Effector memory CD4-positive, alpha-beta T cell (primary cell): ENCODE data around the gene ACSS1.

Experiments used
- DNase-seq, 3 donors: peaks; one replicate each; pipeline ENCODE4 v3.0.0-alpha.2; 2020
- H3K27ac ChIP-seq: 2 replicates; pipeline ENCODE4 v1.7.0; 2013; ENCODE audit warnings: mild to moderate bottlenecking, low read length, moderate library complexity; ENCODE audit not compliant: insufficient read depth, poor library complexity, severe bottlenecking
- H3K27me3 ChIP-seq: replicated peaks from 2 replicates; pipeline ENCODE4 v1.7.0; 2013; ENCODE audit warnings: mild to moderate bottlenecking, low read length; ENCODE audit not compliant: insufficient read depth, control insufficient read depth, poor library complexity, severe bottlenecking
- H3K36me3 ChIP-seq: 2 replicates; pipeline ENCODE4 v1.7.0; 2013; ENCODE audit warnings: mild to moderate bottlenecking, low read length, moderate library complexity; ENCODE audit not compliant: control insufficient read depth, insufficient read depth
- H3K4me1 ChIP-seq: 2 replicates; pipeline ENCODE4 v1.7.0; 2013; ENCODE audit warnings: low read length, mild to moderate bottlenecking; ENCODE audit not compliant: control insufficient read depth, insufficient read depth, poor library complexity, severe bottlenecking
- H3K4me3 ChIP-seq: 2 replicates; pipeline ENCODE4 v1.7.0; 2013; ENCODE audit warnings: low read length, low read depth, mild to moderate bottlenecking; ENCODE audit not compliant: insufficient read depth, poor library complexity, severe bottlenecking
- H3K9me3 ChIP-seq: 2 replicates; pipeline ENCODE4 v1.7.0; 2013; ENCODE audit warnings: mild to moderate bottlenecking, low read length, moderate library complexity; ENCODE audit not compliant: control insufficient read depth

The ACSS1 gene

GRCh38 chr20:25079171-25079570, 21.2 kb upstream of the ACSS1 start:
- Histone ChIP-seq H3K4me3 (no peak overlapping the region), H3K9me3 (no peaks in the 10 kb centered on the region), H3K27ac (no peak overlapping the region), H3K36me3 (no peaks in the 10 kb centered on the region), H3K27me3 (peaks cover 47% of the 10 kb centered on the region), H3K4me1 (peaks cover 30% of the 10 kb centered on the region)
- no peak for DNase-seq

GRCh38 chr20:25078662-25079061, 20.7 kb upstream of the ACSS1 start:
- Histone ChIP-seq H3K9me3 (no peaks in the 10 kb centered on the region), H3K27me3 (peaks cover 42% of the 10 kb centered on the region), H3K4me1 (peaks cover 24% of the 10 kb centered on the region)

GRCh38 chr20:25077610-25078169, 19.8 kb upstream of the ACSS1 start:
- H3K4me3 ChIP-seq, result no peak overlapping the region
- H3K36me3 ChIP-seq, result no peaks in the 10 kb centered on the region
- peaks cover 17% of the 10 kb centered on the region for H3K4me1 ChIP-seq
- H3K27me3 ChIP-seq, result peaks cover 34% of the 10 kb centered on the region
- no peaks in the 10 kb centered on the region for H3K9me3 ChIP-seq
- no peak overlapping the region for H3K27ac ChIP-seq
- no peak for DNase-seq

More at GRCh38 chr20:25078662-25079061, 20.7 kb upstream of the ACSS1 start:
- DNase-seq, result no peak
- no peak overlapping the region for H3K4me3 ChIP-seq
- H3K36me3 ChIP-seq, result no peaks in the 10 kb centered on the region
- H3K27ac ChIP-seq, result no peak overlapping the region

GRCh38 chr20:25076731-25077609, 19.0 kb upstream of the ACSS1 start:
- H3K4me1 ChIP-seq, result peaks cover 17% of the 10 kb centered on the region
- DNase-seq, result no peak
- H3K4me3 ChIP-seq, result no peak overlapping the region

GRCh38 chr20:25076201-25076600, 18.3 kb upstream of the ACSS1 start:
- Histone ChIP-seq H3K9me3 (no peaks in the 10 kb centered on the region), H3K27me3 (peaks cover 24% of the 10 kb centered on the region), H3K4me1 (peaks cover 10% of the 10 kb centered on the region), H3K4me3 (no peak overlapping the region), H3K27ac (no peak overlapping the region), H3K36me3 (no peaks in the 10 kb centered on the region)
- no peak for DNase-seq

More at GRCh38 chr20:25076731-25077609, 19.0 kb upstream of the ACSS1 start:
- H3K36me3 ChIP-seq, result no peaks in the 10 kb centered on the region
- no peaks in the 10 kb centered on the region for H3K9me3 ChIP-seq
- peaks cover 28% of the 10 kb centered on the region for H3K27me3 ChIP-seq
- no peak overlapping the region for H3K27ac ChIP-seq

GRCh38 chr20:25073544-25073943, 15.6 kb upstream of the ACSS1 start:
- Histone ChIP-seq H3K27ac (no peak overlapping the region), H3K4me3 (no peak overlapping the region), H3K27me3 (peaks cover 12% of the 10 kb centered on the region), H3K9me3 (no peaks in the 10 kb centered on the region), H3K4me1 (peaks cover 7% of the 10 kb centered on the region), H3K36me3 (no peaks in the 10 kb centered on the region)
- DNase-seq, result no peak

GRCh38 chr20:25072226-25072811, 14.4 kb upstream of the ACSS1 start:
- Histone ChIP-seq H3K36me3 (no peaks in the 10 kb centered on the region), H3K4me1 (peaks cover 2% of the 10 kb centered on the region), H3K9me3 (no peaks in the 10 kb centered on the region), H3K27ac (no peak overlapping the region), H3K27me3 (peaks cover 4% of the 10 kb centered on the region), H3K4me3 (no peak overlapping the region)
- DNase-seq, result no peak

- peaks cover 3% of the 10 kb centered on the region for H3K27me3 ChIP-seq
Measured at GRCh38 chr20:25071734-25072133, 13.8 kb upstream of the ACSS1 start.

GRCh38 chr20:25070821-25071473, 13.0 kb upstream of the ACSS1 start:
- H3K4me3 ChIP-seq, result no peak overlapping the region
- H3K4me1 ChIP-seq, result peaks cover under 1% of the 10 kb centered on the region
- DNase-seq, result no peak
- H3K27ac ChIP-seq, result no peak overlapping the region
- H3K9me3 ChIP-seq, result no peaks in the 10 kb centered on the region
- H3K27me3 ChIP-seq, result peaks cover 3% of the 10 kb centered on the region
- H3K36me3 ChIP-seq, result no peaks in the 10 kb centered on the region

More at GRCh38 chr20:25071734-25072133, 13.8 kb upstream of the ACSS1 start:
- H3K27ac ChIP-seq, result no peak overlapping the region
- H3K4me3 ChIP-seq, result no peak overlapping the region
- no peak for DNase-seq
- no peaks in the 10 kb centered on the region for H3K9me3 ChIP-seq
- no peaks in the 10 kb centered on the region for H3K4me1 ChIP-seq
- H3K36me3 ChIP-seq, result no peaks in the 10 kb centered on the region
